GM23248 (cell line): ENCODE data around the gene PTTG2. TPM values are rescaled to one million over a fixed set of nuclear protein-coding genes. Genes with fewer than 3 reads are reported as not detected.

ENCODE experiments used
- DNase-seq: peaks from one replicate; pipeline ENCODE4 v3.0.0-alpha.2; 2015
- H2AFZ ChIP-seq: fragments of 200-600 bp; sonication (generic); 2 replicates; pipeline ENCODE4 v1.6.1; 2016; ENCODE audit warnings: antibody characterized with exemption
- H3F3A ChIP-seq: fragments of 200-600 bp; sonication (generic); 2 replicates; pipeline ENCODE4 v1.6.1; 2016; ENCODE audit warnings: mild to moderate bottlenecking, antibody characterized with exemption, mixed run types; ENCODE audit not compliant: insufficient read depth
- H3K27ac ChIP-seq: fragments of 200-600 bp; sonication (generic); 2 replicates; pipeline ENCODE4 v1.5.1; 2016; ENCODE audit warnings: mild to moderate bottlenecking
- H3K27me3 ChIP-seq: fragments of 200-600 bp; sonication (generic); replicated peaks from 2 replicates; pipeline ENCODE4 v1.6.1; 2016; ENCODE audit warnings: mild to moderate bottlenecking; ENCODE audit not compliant: insufficient read depth
- H3K36me3 ChIP-seq: fragments of 200-600 bp; sonication (generic); 2 replicates; pipeline ENCODE4 v1.6.1; 2016; ENCODE audit warnings: low read depth, mild to moderate bottlenecking
- H3K4me1 ChIP-seq: fragments of 200-600 bp; sonication (generic); 2 replicates; pipeline ENCODE4 v1.6.1; 2016; ENCODE audit warnings: mild to moderate bottlenecking; ENCODE audit not compliant: insufficient read depth
- H3K4me2 ChIP-seq: fragments of 200-600 bp; sonication (generic); one replicate; pipeline ENCODE4 v1.6.1; 2016; ENCODE audit warnings: mild to moderate bottlenecking; ENCODE audit not compliant: unreplicated experiment
- H3K4me3 ChIP-seq: fragments of 200-600 bp; sonication (generic); 2 replicates; pipeline ENCODE4 v1.5.1; 2016; ENCODE audit warnings: mild to moderate bottlenecking
- H3K79me2 ChIP-seq: fragments of 200-600 bp; sonication (generic); 2 replicates; pipeline ENCODE4 v1.6.1; 2016; ENCODE audit warnings: mild to moderate bottlenecking; ENCODE audit not compliant: insufficient read depth
- H3K9ac ChIP-seq: fragments of 200-600 bp; sonication (generic); 2 replicates; pipeline ENCODE4 v1.6.1; 2016; ENCODE audit warnings: mild to moderate bottlenecking
- H3K9me2 ChIP-seq: fragments of 200-600 bp; sonication (generic); 2 replicates; pipeline ENCODE4 v1.6.1; 2016; ENCODE audit warnings: mixed run types, mild to moderate bottlenecking, moderate library complexity; ENCODE audit not compliant: insufficient read depth
- H3K9me3 ChIP-seq: fragments of 200-600 bp; sonication (generic); one replicate; pipeline ENCODE4 v1.6.1; 2017; ENCODE audit warnings: low read depth
- H4K20me1 ChIP-seq: fragments of 200-600 bp; sonication (generic); 2 replicates; pipeline ENCODE4 v1.6.0; 2016; ENCODE audit not compliant: insufficient read depth
- EZH2 ChIP-seq: fragments of 200-600 bp; sonication (generic); IDR thresholded peaks from 2 replicates; pipeline ENCODE4 v1.6.1; 2018; ENCODE audit warnings: antibody characterized with exemption, mild to moderate bottlenecking; ENCODE audit not compliant: insufficient read depth, poor library complexity, severe bottlenecking
- EZH2phosphoT487 ChIP-seq: fragments of 200-600 bp; sonication (generic); IDR thresholded peaks from 2 replicates; pipeline ENCODE4 v1.6.1; 2018; ENCODE audit warnings: antibody characterized with exemption, moderate library complexity, mild to moderate bottlenecking, low read depth; ENCODE audit not compliant: insufficient read depth
- WGBS, 2 experiments: methylation state at CpG; one replicate each; pipeline ENCODE4 v1.1.6; 2015 to 2017; ENCODE audit warnings: low lambda C conversion rate in 2 of 2, low coverage in 1 of 2; ENCODE audit errors: missing lambda C conversion rate in 2 of 2; 5-methylcytosine and 5-hydroxymethylcytosine counted together
- in situ Hi-C: fragments of 300-500 bp; cut with MboI; formaldehyde crosslinking; loops from 2 replicates; pipeline ENCODE4 v1.15.0; 2020
- polyA plus RNA-seq: library from polyadenylated mRNA; unstranded; fragments of >200 nt; fragmentation: Nextera tagmentation; extraction: Ambion mirVana; gene quantifications from 2 replicates; pipeline ENCODE4 v1.2.1, GENCODE V29; 2016
- total RNA-seq: library from RNA; depleted of rRNA; stranded (reverse); fragments of >200 nt; shearing (Covaris generic); gene quantifications from 2 replicates; pipeline ENCODE4 v1.2.3, GENCODE V29; 2014

Gene PTTG2
- total and polyA plus RNA-seq, 2 experiments from 2014 or later, result not detected

DNA sequence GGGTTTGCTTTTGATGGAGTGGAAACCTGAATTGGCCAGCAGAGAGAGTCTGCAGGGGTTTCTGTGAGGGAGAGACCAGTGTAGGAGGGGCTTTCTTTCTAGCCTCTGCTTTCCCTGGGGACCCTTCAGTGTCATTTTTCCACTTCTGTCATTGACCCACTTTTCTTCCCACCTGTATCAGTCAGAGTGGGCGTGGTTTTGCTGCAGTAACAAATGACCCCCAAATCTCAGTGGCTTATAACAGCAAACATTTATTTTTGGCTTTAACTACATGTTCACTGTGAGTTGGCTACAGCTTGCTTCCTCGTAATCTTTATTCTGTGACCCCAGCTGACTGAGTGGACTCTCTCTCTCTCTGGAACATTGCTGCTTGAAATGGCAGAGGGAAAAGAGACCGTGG is 25.6 kb upstream of the PTTG2 start:
- no peak overlapping the region for H2AFZ ChIP-seq
- H3K4me1 ChIP-seq, result no peaks in the 10 kb centered on the region
- no peaks in the 10 kb centered on the region for H4K20me1 ChIP-seq
- H3F3A ChIP-seq, result no peaks in the 10 kb centered on the region
- H3K36me3 ChIP-seq, result no peaks in the 10 kb centered on the region
- H3K4me3 ChIP-seq, result no peak overlapping the region
- H3K9me3 ChIP-seq, result no peaks in the 10 kb centered on the region
- in situ Hi-C loops, result no loop called here
- TF ChIP-seq EZH2, result no peak
- no peak for TF ChIP-seq EZH2phosphoT487
- 32 to 45% methylated on average over 3 of the region's 3 CpGs for WGBS, 2 experiments
- no peak overlapping the region for H3K9ac ChIP-seq
- no peak overlapping the region for H3K4me2 ChIP-seq
- no peak for DNase-seq
- H3K79me2 ChIP-seq, result no peaks in the 10 kb centered on the region
- no peaks in the 10 kb centered on the region for H3K9me2 ChIP-seq
- no peak overlapping the region for H3K27ac ChIP-seq
- peaks cover 8% of the 10 kb centered on the region; the same call in 1 of the 2 replicates for H3K27me3 ChIP-seq

- H3K27me3 ChIP-seq, result peaks cover 4% of the 10 kb centered on the region; the same call in 1 of the 2 replicates
- H3K9ac ChIP-seq, result no peak overlapping the region
- TF ChIP-seq EZH2 (no peak), EZH2phosphoT487 (no peak)
- no peaks in the 10 kb centered on the region for H3K9me2 ChIP-seq
- H3K9me3 ChIP-seq, result no peaks in the 10 kb centered on the region
- H4K20me1 ChIP-seq, result no peaks in the 10 kb centered on the region
- 53 to 62% methylated on average over 4 of the region's 4 CpGs for WGBS, 2 experiments
- DNase-seq, result no peak
- in situ Hi-C loops, result no loop called here
- H3K4me2 ChIP-seq, result no peak overlapping the region
- no peak overlapping the region for H3K27ac ChIP-seq
- no peak overlapping the region for H3K4me3 ChIP-seq
- H3K4me1 ChIP-seq, result no peaks in the 10 kb centered on the region
- no peaks in the 10 kb centered on the region for H3K36me3 ChIP-seq
- H3F3A ChIP-seq, result no peaks in the 10 kb centered on the region
- H3K79me2 ChIP-seq, result no peaks in the 10 kb centered on the region
- no peak overlapping the region for H2AFZ ChIP-seq
Measured at GRCh38 chr4:37935026-37935425, 25.2 kb upstream of the PTTG2 start.

DNA sequence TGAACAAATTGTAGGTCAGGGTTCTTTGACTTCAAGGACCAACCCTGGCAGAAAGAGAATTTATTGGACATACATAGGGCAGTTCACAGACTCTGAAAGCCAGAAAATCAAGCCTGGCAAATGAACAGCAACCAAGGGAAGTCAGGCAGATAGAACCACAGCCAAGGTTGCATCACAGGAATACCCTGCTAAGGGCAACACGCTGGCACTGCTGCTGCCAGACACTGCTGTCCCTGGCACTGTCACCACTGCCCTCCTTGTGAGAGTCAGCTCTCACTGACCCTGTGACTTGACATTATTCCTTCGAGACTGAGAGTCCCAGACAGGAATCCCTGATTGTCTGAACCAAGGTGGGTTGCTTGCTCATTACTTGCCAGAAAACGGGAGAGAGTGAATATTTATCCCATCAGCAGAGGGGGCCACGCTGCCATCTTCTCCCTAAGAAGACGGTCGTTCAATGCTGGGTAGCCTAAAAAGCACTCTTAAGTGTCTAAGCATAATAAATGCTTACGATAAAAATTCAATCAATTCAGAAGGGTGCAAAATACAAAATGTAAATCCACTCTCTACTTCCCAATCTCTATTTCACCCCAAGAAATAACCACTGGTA is 23.2 kb upstream of the PTTG2 start:
- H3K4me3 ChIP-seq, result no peak overlapping the region
- no peaks in the 10 kb centered on the region for H3K9me3 ChIP-seq
- no peak overlapping the region for H3K27ac ChIP-seq
- DNase-seq, result no peak
- H3K79me2 ChIP-seq, result no peaks in the 10 kb centered on the region
- 19 to 25% methylated on average over 7 of the region's 7 CpGs for WGBS, 2 experiments
- H3K36me3 ChIP-seq, result no peaks in the 10 kb centered on the region
- H3K4me1 ChIP-seq, result no peaks in the 10 kb centered on the region
- no peak overlapping the region for H2AFZ ChIP-seq
- H4K20me1 ChIP-seq, result no peaks in the 10 kb centered on the region
- no peak for TF ChIP-seq EZH2
- no peak for TF ChIP-seq EZH2phosphoT487
- H3K9ac ChIP-seq, result no peak overlapping the region
- in situ Hi-C loops, result no loop called here
- no peaks in the 10 kb centered on the region; the same call in 1 of the 2 replicates for H3K27me3 ChIP-seq
- H3K4me2 ChIP-seq, result no peak overlapping the region
- H3K9me2 ChIP-seq, result no peaks in the 10 kb centered on the region
- H3F3A ChIP-seq, result no peaks in the 10 kb centered on the region

DNA sequence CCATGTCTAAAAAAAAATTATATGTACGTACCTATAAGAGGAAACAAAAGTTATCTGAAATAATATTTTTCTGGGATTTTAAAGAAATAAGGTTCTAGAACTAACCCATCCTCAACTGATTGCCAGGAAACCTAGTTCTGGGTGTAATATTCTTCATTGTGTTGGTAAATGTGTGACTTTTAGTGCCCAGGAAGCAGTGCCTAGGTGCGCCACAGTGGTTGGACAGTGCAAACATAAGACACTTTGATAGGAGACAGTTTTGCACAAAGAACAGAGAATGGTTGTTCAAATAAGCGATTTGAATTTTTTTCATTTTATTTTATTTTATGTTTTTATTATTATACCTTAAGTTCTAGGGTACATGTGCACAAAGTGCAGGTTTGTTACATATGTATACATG is 22.0 kb upstream of the PTTG2 start:
- Histone ChIP-seq H3F3A (no peaks in the 10 kb centered on the region), H3K9me2 (no peaks in the 10 kb centered on the region), H3K79me2 (no peaks in the 10 kb centered on the region), H3K36me3 (no peaks in the 10 kb centered on the region), H3K4me1 (no peaks in the 10 kb centered on the region), H3K27ac (no peak overlapping the region), H2AFZ (no peak overlapping the region), H3K9me3 (no peaks in the 10 kb centered on the region), H3K4me2 (no peak overlapping the region), H3K9ac (no peak overlapping the region), H3K27me3 (no peaks in the 10 kb centered on the region; the same call in 1 of the 2 replicates), H4K20me1 (no peaks in the 10 kb centered on the region), H3K4me3 (no peak overlapping the region)
- WGBS, 2 experiments, result 52 to 65% methylated on average over 3 of the region's 3 CpGs
- no peak for TF ChIP-seq EZH2
- no peak for TF ChIP-seq EZH2phosphoT487
- no peak for DNase-seq
- in situ Hi-C loops, result no loop called here
